Activated CD8-positive, alpha-beta memory T cell treated with anti-CD3 and anti-CD28 coated beads, Interleukin-2, amount 50 U/mL, for 1 hour (primary cell): Measurements from ENCODE around the gene KRTAP1-4.
"Not testable (repeated sequence)": the region's sequence is repeated elsewhere in the genome, so short reads cannot be mapped to it uniquely, and the experiment has no call there.

Source experiments
- DNase-seq: peaks from one replicate; pipeline ENCODE4 v3.0.0-alpha.2; 2020; ENCODE audit errors: extremely low read depth

KRTAP1-4 gene

DNA sequence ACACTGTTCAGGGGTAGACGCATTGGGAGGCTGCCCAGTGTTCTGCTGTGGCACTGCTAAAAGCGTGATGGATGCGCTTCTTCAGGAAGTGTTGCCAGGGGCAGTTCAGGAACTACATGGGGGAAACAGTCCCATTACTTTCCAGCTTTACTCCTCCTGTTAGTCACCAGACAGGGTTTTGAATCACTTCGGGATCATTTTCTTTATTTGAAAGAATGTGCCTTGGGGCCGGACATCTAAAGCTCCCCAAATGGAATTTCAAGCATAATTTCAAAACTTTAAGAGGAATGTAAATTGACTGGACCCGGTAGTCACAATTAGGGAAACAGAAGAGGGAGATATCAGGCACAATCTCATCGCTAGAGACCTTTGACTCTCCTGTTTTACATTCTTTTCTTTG, 18.4 kb upstream of the KRTAP1-4 start:
- no peak for DNase-seq

DNA sequence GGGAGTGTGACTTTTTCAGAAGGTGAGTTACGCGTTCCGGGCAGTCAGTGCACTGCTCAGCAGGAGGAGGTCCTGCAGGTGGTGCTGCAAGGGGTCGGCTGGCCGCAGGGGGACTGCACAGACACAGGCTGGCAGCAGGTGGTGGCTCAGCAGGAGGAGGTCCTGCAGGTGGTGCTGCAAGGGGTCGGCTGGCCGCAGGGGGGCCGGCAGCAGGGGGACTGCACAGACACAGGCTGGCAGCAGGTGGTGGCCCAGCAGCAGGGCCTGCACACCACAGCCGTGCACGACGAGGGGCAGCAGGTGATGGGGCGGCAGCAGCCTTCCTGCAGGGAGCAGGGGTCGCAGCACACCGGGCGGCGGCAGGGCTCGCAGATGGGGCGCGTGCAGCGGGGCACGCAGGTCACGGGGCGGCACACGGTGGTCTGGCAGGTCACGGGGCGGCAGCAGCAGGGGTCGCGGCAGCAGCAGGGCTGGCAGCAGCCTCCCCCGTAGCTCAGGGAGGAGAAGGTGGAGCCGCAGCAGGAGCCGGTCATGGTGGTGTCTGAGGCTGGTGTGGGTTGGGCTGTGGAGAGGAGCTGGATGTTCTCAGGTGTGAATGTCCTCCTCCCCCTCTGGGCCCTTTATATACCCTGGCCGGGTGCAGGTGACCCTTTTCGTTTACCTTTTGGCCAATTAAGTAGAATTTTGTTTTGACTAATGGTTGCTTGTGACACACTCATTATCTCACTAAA, 16.9 kb upstream of the KRTAP1-4 start, which contains the start of gene KRTAP2-1:
Gene KRTAP2-1 (minus strand): TSS at position 582 of the 731 bp plus-strand sequence. CDS start 49 bp downstream, at position 533.
- not testable (repeated sequence) for DNase-seq

DNA sequence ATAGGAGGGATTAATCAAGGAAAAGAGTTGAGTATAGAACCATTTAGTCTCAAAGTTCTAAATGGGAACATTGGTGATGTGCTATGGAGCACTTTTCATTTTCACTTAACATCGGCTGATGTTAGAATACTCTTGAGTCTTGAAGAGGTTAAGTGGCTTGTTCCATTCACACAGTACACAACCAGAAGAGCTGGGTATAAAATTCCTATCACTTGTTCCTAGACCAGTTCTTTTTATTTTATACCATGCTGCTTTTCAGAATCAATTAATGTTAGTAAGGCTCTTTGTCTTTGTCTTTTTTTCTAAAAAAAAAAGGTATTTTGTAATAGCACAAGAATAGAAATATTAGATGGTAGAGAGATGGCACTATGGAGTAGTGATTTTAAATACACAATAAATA, 13.0 kb upstream of the KRTAP1-4 start:
- no peak for DNase-seq

DNA sequence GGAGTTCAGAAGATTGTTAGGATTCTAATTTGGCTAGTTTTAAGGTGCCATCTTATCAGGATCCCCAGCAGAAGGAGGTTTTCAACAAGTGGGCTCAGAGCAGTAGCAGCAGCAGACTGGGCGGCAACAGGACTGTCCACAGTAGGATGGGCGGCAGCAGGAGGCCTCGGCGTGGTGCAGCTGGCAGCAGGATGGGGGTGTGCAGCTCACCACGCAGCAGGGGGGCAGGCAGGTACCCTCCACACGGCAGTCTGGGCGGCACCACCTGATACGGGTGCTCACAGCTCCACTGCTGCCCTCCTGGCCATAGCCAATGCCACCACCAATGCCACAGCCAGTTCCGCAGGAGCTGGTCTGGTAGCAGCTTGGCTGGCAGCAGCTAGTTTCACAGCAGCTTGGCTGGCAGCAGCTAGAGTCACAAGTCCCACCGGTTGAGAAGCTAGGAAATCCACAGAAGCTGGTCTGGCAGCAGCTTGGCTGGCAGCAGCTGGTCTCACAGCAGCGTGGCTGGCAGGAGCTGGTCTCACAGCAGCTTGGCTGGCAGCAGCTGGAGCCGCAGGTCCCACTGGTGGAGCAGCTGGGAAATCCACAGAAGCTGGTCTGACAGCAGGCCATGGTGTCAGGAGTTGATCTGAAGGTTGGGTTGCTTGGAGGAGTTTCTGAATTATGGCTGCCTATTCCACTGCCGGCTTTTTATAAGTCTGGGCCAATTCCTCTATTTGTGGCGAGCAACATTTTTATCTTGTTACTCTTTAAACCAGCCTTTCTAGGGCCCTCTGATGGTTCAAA, 11.0 kb upstream of the KRTAP1-4 start, which contains the start of gene KRTAP1-1:
Gene KRTAP1-1 (minus strand): TSS at position 668 of the 789 bp plus-strand sequence. CDS start 53 bp downstream, at position 615.
- DNase-seq: not testable (repeated sequence)

DNA sequence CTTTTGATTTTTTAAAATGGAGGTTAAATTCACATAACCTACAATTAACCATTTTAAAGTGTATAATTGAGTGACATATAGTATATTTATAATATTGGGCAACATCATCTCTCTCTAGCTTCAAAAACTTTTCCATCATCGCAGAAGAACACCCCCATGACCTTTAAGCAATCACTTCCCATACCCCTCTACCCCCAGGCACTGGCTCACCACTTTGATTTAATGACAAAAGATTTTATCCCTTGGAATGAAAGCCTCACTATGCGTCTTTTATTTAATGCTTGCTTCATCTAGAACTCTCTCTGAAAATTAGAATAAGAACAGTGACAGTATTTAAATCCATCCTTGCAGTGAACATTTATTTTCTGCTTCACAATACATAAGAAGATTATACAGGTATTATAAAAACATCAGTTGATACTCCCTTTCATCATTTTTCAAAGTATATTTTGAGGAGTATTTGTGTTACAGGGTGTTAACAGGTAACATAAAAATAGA, 7.9 kb upstream of the KRTAP1-4 start:
- DNase-seq: no peak

DNA sequence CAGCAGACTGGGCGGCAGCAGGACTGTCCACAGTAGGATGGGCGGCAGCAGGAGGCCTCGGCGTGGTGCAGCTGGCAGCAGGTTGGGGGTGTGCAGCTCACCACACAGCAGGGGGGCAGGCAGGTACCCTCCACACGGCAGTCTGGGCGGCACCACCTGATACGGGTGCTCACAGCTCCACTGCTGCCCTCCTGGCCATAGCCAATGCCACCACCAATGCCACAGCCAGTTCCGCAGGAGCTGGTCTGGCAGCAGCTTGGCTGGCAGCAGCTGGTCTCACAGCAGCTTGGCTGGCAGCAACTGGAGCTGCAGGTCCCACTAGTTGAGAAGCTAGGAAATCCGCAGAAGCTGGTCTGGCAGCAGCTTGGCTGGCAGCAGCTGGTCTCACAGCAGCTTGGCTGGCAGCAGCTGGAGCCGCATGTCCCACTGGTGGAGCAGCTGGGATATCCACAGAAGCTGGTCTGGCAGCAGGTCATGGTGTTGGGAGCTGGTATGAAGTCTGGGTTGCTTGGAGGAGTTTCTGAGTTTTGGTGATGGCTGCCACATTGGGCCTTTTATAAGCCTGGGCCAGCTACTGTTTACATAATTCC, 4.4 kb upstream of the KRTAP1-4 start, which contains the start of gene KRTAP1-3:
Gene KRTAP1-3 (minus strand): TSS at position 529 of the 590 bp plus-strand sequence. CDS start 53 bp downstream, at position 476.
- DNase-seq: not testable (repeated sequence)

DNA sequence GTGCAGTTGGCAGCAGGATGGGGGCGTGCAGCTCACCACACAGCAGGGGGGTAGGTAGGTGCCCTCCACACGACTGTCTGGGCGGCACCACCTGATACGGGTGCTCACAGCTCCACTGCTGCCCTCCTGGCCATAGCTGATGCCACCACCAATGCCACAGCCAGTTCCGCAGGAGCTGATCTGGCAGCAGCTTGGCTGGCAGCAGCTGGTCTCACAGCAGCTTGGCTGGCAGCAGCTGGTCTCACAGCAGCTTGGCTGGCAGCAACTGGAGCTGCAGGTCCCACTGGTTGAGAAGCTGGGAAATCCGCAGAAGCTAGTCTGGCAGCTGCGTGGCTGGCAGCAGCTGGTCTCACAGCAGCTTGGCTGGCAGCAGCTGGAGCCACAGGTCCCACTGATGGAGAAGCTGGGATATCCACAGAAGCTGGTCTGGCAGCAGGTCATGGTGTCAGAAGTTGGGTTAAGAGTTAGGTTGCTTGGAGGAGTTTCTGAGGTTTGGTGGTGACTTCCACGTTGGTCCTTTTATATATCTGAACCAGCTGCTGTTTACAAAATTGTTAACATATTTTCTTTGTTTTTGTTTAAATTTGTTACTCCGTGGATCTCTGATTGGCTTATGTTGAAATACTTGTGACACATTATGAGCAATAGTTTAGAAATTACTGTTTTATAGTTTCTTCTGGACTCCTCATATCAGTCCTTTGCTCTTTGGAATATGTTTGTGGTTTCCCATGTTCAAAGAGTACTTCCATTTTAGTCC, 3.1 kb downstream of the KRTAP1-4 start, which contains the start of gene KRTAP1-5:
Gene KRTAP1-5 (minus strand): TSS at position 494 of the 757 bp plus-strand sequence. CDS start 53 bp downstream, at position 441.
- DNase-seq: no peak

DNA sequence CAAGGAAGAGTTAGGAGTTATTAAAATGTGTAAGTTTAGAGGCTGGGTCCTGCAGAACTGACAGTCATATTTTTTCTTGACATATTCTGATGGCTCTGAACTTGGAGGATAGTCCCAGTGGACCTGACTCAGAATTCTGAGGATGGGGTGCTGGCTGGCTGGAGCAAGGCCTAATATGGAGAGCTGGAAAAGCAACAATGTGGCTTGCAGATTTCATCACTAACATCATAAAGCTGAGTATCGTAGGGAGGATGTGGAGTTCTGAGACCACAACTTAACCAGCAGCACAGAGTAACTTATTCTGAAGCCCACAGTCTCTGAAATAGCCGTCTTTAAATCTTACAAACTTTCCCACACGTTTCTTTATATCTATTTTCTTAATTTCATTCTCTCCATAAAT, 5.3 kb downstream of the KRTAP1-4 start:
- DNase-seq: no peak

DNA sequence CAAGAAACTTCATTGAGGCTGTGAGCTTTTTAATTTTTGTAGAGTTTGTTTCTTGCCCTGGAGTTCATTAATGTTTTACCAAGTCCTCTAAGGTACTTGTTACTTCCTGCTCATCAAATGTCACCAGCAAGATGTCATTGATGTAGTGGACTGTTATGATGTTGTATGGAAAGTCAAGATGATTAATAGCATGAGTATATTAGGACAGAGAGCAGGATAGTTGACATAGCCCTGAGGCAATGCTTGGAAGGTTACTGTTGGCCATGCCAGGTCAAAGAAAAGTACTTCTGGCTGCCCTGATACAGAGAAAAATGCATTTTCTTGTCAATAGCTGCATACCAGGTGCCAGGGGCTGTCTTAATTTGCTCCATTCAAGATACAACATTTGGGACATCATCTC, 9.7 kb downstream of the KRTAP1-4 start:
- DNase-seq: no peak

DNA sequence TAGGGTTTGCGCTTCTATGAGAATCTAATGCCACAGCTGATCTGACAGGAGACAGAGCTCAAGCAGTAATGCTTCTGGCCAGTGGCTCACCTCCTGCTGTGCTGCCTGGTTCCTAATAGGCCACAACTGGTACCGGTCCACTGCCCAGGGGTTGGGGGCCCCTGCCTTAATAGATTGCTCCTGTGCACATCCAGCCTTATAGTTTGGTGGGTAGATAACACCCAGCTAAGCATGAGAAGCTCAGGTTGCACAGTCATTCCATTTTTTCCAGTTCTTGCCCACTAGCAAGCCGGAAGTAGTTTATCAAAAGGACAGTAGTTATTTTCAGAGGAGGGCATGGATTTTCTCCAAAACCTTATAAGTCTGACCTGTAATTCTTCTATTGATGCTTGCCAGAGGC, 10.6 kb downstream of the KRTAP1-4 start:
- no peak for DNase-seq

DNA sequence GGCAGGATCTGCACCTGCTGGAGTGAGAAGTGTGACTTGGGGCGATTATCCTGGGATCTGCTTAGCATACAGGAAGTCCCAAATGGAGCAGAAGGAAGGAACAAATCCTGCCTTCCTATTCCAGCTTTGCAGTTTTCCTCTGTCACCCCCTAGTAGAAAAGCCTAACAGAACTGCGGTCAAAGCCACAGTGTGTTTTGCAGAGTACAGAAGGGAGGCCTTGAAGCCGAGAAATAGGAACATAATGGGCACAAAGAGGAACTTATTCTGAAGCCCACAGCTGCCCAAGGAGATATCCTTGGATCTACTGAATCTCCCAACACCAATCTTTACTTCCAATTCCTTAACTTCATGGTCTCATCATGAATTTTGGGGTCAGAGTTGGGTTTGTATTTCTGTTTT, 11.5 kb downstream of the KRTAP1-4 start:
- DNase-seq: no peak

DNA sequence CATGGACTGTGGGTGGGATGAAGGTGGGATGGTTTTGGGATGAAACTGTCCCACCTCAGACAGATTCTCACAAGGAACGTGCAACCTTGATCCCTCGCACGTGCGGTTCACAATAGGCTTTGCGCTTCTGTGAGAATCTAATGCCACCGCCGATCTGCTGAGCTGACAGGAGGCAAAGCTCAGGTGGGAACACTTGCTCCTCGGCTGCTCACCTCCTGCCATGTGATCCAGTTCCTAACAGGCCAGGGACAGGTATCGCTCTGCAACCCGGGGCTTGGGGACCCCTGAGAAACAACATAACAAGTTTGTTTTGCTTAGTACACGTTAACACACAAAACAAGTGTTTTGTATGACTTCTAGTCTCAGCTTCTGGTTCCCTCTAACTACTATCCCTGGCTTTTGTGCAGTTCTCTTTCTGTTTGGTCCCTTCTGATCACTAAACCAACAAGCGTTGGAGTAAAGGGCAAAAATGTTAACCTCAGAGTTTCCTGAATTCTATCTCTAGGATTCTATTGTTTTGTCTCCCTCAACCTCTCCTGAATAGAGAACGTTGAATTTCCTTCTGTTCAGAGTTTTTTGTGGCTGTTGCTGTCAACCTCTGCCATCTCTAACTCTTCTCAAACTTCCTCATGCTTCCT, 13.3 kb downstream of the KRTAP1-4 start:
- DNase-seq: no peak

DNA sequence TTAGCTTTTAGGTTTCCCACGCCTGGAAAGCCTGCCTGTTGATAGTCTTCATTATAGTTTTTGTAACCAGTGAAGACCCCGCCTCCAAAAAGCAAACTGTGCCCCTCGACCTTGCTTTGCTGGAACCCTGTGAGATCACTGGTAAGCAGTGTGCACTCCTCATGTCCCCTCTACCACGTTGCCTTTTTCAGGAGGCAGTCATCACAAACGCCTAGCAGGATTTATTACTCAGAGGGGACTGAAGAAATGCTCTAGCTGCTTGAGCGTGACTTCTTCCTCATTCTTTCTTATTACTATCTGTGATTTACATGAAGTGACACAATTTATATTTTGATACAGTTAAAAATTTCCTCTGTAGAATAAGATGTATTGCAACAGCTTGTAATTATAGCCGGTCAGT, 14.5 kb downstream of the KRTAP1-4 start:
- DNase-seq: no peak

DNA sequence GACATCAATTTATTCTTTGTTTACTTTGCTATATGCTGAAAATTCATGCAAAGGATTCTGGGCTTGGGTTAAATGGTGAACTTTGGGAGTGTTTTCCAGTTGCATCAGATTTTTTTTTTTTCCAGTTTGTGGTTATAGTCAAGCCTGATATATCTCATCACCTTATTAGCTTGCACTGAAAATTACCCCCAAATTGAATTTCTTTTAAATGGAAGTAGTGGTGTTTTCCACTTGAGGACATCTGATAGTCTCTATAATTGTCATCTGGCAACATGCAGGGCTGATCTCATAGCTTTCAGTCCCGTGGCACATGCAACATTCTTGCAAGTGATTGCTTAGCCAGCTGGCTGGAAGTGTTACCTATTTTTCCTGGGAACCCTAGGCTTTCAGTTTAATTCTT, 16.4 kb downstream of the KRTAP1-4 start:
- no peak for DNase-seq

DNA sequence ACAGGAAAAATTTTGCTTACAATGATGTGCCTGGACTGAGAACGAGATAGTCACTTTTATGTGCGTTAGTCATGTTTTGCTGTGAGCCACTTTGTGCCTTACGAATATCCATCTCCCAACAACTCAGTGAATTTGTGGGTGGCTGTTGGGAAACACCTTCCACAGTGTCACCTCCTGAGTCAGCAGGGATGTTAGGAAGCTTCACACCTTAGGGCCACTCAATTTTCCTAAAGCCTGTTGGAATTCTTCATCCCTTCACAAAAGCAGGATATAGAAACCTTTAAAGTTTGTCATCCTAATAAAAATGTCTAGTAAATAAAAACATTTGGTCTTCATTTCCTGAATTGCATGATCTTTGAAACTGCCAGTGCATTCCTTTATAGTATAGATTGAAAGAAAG, 16.8 kb downstream of the KRTAP1-4 start:
- no peak for DNase-seq

DNA sequence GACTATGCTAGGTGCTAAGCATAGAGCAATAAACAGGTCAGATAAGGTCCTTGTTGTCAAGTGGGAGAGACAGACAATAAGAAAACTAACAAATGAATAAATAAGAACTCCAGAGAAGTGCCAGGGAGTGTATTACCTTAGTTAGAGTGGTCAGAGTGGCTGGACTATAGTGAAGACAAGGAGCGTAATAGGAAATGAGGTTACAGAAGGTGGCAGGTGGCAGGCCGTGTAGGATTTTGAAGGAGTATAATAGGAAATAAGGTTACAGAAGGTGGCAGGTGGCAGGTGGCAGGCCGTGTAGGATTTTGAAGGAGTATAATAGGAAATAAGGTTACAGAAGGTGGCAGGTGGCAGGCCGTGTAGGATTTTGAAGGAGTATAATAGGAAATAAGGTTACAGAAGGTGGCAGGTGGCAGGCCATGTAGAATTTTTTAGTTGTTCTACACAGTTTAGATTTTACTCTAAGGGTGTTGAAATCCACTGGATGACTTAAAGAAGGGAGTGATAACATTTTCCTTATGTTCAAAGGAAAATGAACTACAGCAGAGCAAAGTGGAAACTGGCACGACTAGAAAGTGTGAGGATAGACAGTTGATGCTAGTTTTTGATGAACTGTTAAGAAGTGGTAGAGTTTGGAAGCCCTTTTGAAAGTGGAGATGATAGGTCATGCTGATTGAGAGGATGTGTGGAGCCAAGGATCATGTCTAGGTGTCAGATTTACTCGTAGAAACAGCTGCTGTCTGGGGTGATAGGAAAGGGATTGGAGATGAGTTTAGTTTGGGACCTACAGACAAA, 17.5 kb downstream of the KRTAP1-4 start:
- no peak for DNase-seq

DNA sequence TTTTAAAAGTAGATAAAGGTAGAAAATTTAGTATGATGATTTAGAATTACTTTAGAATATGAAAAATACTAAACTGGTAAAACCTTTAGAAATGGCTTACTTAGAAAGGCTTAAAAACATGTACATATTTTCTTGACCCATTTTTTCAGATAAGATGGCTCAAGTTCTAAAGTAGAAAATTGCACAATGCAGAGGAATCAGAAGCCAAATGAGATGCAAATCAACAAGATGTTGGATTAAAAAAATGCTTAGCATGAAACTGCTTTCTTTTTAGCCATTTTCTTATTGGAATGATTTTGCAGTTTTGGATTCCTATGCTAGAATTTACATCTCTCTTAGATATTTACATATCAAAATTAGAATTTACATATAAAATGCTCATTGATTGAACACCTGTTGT, 19.6 kb downstream of the KRTAP1-4 start:
- DNase-seq: no peak

DNA sequence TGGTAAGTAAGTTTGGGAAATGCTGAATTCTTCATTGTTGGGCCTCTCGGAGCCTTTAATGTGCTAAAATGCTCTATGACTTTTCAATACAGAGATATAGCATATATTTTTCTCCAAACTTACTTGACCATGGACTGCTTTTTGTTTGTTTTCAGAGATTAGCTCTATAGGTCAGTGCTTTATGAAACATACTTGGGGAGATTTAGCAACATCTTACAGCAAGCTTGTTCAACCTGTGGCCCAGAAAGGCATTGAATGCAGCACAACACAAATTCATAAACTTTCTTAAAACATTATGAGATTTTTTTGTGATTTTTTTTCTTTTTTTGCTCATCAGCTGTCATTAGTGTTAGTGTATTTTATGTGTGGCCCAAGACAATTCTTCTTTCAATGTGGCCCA, 20.1 kb downstream of the KRTAP1-4 start:
- DNase-seq: no peak

DNA sequence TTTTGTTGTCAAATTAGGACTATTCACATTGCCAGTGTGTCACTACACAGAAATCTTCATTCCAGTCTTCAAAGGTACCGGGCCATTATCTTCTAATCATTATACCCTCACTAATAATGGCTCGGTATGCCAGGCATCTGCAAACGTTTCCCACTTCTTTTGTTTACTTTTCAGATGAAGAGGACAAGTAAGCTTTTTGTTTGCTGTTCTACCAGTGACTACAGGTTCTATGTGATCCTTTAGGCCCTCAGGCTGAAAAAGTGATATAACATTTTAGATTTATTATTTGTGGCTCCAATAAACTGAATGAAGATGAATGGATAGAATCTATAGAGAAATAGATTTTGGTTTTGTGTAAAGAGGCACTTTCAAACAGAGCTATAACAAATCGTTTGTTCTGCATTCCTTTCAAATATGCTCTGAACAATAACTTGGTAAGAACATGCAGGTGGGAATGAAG, 20.7 kb downstream of the KRTAP1-4 start:
- no peak for DNase-seq

DNA sequence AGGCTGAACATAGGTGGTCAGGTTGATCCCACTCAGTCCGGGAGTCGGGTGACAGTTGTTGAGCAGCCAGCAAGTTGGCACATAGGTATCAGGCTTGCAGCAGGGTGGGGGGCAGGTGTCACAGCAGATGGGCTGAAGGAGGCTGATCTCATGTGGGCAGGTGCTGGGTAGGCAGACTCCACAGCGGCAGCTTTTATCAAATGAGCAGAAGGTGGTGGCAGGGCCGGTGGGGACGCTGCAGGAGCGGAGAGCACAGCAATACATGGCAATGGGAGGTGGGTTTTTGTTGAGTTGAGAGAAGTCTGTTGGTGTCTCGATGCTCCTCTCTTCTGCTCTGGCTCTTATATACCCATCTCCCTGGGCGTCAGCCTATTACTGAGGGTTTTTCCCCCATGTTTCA, 21.2 kb downstream of the KRTAP1-4 start, which contains the start of gene KRTAP3-1:
Gene KRTAP3-1 (minus strand): TSS at position 318 of the 400 bp plus-strand sequence. CDS start 54 bp downstream, at position 264.
- no peak for DNase-seq
